Fibroblast of lung (primary cell): ENCODE data around the gene LRRC61. TPM values are rescaled to one million over a fixed set of nuclear protein-coding genes. Genes with fewer than 3 reads are reported as not detected.
"Not testable (repeated sequence)": the region's sequence is repeated elsewhere in the genome, so short reads cannot be mapped to it uniquely, and the experiment has no call there.

Experiments used
- DNase-seq, 2 donors: peaks; one replicate each; pipeline versions ENCODE4 v3.0.0 to v3.0.0-alpha.2; 2010; ENCODE audit warnings: low read depth in 2 of 2
- H2AFZ ChIP-seq: 2 replicates; pipeline ENCODE4 v1.5.1; 2012; ENCODE audit warnings: low read length, control low read depth, inconsistent platforms
- H3K27ac ChIP-seq: 2 replicates; pipeline ENCODE4 v1.5.1; 2011; ENCODE audit warnings: low read length, control low read depth; ENCODE audit not compliant: insufficient read depth
- H3K27me3 ChIP-seq: 2 replicates; pipeline ENCODE4 v1.5.1; 2011; ENCODE audit warnings: mild to moderate bottlenecking, low read length; ENCODE audit not compliant: control insufficient read depth, insufficient read depth
- H3K36me3 ChIP-seq: 2 replicates; pipeline ENCODE4 v1.5.1; 2011; ENCODE audit warnings: low read length; ENCODE audit not compliant: control insufficient read depth, insufficient read depth
- H3K4me1 ChIP-seq: 2 replicates; pipeline ENCODE4 v1.5.1; 2011; ENCODE audit warnings: low read length; ENCODE audit not compliant: control insufficient read depth, insufficient read depth; ENCODE audit errors: extremely low read depth
- H3K4me2 ChIP-seq: 2 replicates; pipeline ENCODE4 v1.5.1; 2011; ENCODE audit warnings: low read length, control low read depth; ENCODE audit not compliant: insufficient read depth; ENCODE audit errors: extremely low read depth
- H3K4me3 ChIP-seq, 4 experiments: fragments of 200-600 bp in 1 of 4; sonication (generic) in 1 of 4; replicated peaks in 1 of 4; 2 replicates each; pipeline ENCODE4 v1.5.1; 2011 to 2016; ENCODE audit warnings: low read length in 4 of 4, low read depth in 3 of 4, mild to moderate bottlenecking in 3 of 4, control low read depth in 2 of 4, inconsistent platforms in 1 of 4, mixed read lengths in 1 of 4; ENCODE audit not compliant: insufficient read depth in 1 of 4; ENCODE audit errors: control extremely low read depth in 1 of 4
- H3K79me2 ChIP-seq: 2 replicates; pipeline ENCODE4 v1.5.1; 2012; ENCODE audit warnings: mild to moderate bottlenecking, low read length, inconsistent platforms; ENCODE audit not compliant: control insufficient read depth, insufficient read depth
- H3K9ac ChIP-seq: 2 replicates; pipeline ENCODE4 v1.5.1; 2011; ENCODE audit warnings: mild to moderate bottlenecking, low read length, control low read depth; ENCODE audit not compliant: insufficient read depth
- H3K9me3 ChIP-seq: 2 replicates; pipeline ENCODE4 v1.5.1; 2012; ENCODE audit warnings: low read depth, low read length; ENCODE audit not compliant: control insufficient read depth, insufficient read depth
- H4K20me1 ChIP-seq: 2 replicates; pipeline ENCODE4 v1.5.1; 2011; ENCODE audit warnings: low read length; ENCODE audit not compliant: control insufficient read depth, insufficient read depth; ENCODE audit errors: extremely low read depth
- polyA plus RNA-seq, 2 donors: library from polyadenylated mRNA; depleted of rRNA in 1 of 2; stranded (reverse) in 1 of 2; unstranded in 1 of 2; fragments of >200 nt; gene quantifications; 2 replicates each; pipeline ENCODE4 v1.2.1, GENCODE V29; 2011 to 2012; ENCODE audit warnings: missing spikeins in 1 of 2
- total RNA-seq: library from RNA; depleted of rRNA; stranded (reverse); fragments of >200 nt; gene quantifications from 2 replicates; pipeline ENCODE4 v1.2.1, GENCODE V29; 2014

Gene LRRC61
- total and polyA plus RNA-seq, 2 donors (not counting 1 experiment from before 2014, with no cell fraction given) = 0.03 to 0.33 TPM

- H3K9me3 ChIP-seq, DNase-seq, H3K4me1 ChIP-seq, H3K4me2 ChIP-seq, H4K20me1 ChIP-seq, H3K36me3 ChIP-seq, H2AFZ ChIP-seq, H3K79me2 ChIP-seq, H3K27ac ChIP-seq, H3K4me3 ChIP-seq, H3K27me3 ChIP-seq, H3K9ac ChIP-seq: not testable (repeated sequence)
Measured at GRCh38 chr7:150295614-150296013, 27.5 kb upstream of the LRRC61 start.

- not testable (repeated sequence) for H3K4me3 ChIP-seq, H3K4me2 ChIP-seq, H2AFZ ChIP-seq, H4K20me1 ChIP-seq, DNase-seq, H3K27me3 ChIP-seq, H3K4me1 ChIP-seq, H3K9me3 ChIP-seq, H3K9ac ChIP-seq, H3K79me2 ChIP-seq, H3K27ac ChIP-seq, H3K36me3 ChIP-seq
Measured at GRCh38 chr7:150296802-150297201, 26.4 kb upstream of the LRRC61 start.

- H3K36me3 ChIP-seq, H4K20me1 ChIP-seq, H3K27ac ChIP-seq, H3K4me1 ChIP-seq, DNase-seq, H3K27me3 ChIP-seq, H2AFZ ChIP-seq, H3K79me2 ChIP-seq, H3K4me3 ChIP-seq, H3K9me3 ChIP-seq, H3K9ac ChIP-seq, H3K4me2 ChIP-seq: not testable (repeated sequence)
Measured at GRCh38 chr7:150297978-150298377, 25.2 kb upstream of the LRRC61 start.

DNA sequence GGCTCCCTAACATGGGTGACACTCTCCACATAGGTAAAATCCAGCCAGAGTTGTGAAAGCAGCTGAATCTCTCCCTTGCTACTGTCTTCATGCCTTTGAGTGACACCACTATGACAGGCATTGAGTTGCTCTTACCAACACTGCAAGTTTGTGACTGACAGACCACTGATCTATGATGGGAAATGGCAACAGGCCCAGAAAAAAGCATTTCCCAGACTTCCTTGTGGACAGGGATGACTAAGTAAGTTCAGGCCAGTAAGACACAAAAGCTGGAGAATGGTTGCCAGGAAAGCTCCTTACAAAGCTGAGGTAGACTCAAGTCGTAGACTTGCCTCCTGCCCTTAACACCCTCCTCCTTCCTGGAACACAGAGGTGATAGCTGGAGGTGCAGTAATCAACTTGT lies 20.2 kb upstream of the LRRC61 start:
- DNase-seq = peak in 1 of 2 donors; percentile 72

GRCh38 chr7:150304499-150305258 lies 18.5 kb upstream of the LRRC61 start:
- not testable (repeated sequence) for H3K4me1 ChIP-seq, H3K9ac ChIP-seq, H3K4me3 ChIP-seq, H4K20me1 ChIP-seq, H2AFZ ChIP-seq, H3K27me3 ChIP-seq, H3K4me2 ChIP-seq, H3K79me2 ChIP-seq, DNase-seq, H3K9me3 ChIP-seq, H3K27ac ChIP-seq, H3K36me3 ChIP-seq

More for the DNA sequence above, 20.2 kb upstream of the LRRC61 start:
- not testable (repeated sequence) for H3K4me2 ChIP-seq, H3K9me3 ChIP-seq, H3K27ac ChIP-seq, H3K4me1 ChIP-seq, H3K79me2 ChIP-seq, H3K9ac ChIP-seq, H2AFZ ChIP-seq, H3K27me3 ChIP-seq, H3K4me3 ChIP-seq, H4K20me1 ChIP-seq, H3K36me3 ChIP-seq

GRCh38 chr7:150305259-150305902 lies 17.8 kb upstream of the LRRC61 start:
- not testable (repeated sequence) for H3K36me3 ChIP-seq, H3K27me3 ChIP-seq, H3K4me2 ChIP-seq, H3K4me1 ChIP-seq, H4K20me1 ChIP-seq, H3K9ac ChIP-seq, H3K9me3 ChIP-seq, H3K79me2 ChIP-seq, H3K4me3 ChIP-seq, DNase-seq, H2AFZ ChIP-seq, H3K27ac ChIP-seq

DNA sequence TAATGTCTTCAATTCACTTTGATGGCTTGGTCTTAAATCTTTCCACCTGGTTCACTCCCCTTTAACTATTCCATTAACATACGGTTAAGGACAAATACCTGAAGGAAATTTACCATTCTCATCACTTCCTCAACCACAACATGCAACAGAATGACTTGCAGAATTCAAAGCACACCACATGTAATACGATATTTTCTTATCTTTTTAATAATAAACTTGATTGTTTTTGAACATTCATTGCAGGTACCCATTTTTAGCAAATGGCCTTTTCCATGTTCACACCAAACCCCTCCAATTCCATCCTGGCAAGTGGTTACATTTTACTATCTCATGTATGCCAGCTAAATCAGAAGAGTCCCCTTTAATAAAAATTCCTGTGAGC lies 17.3 kb upstream of the LRRC61 start:
- H3K9ac ChIP-seq, H3K27me3 ChIP-seq, H3K9me3 ChIP-seq, H3K36me3 ChIP-seq, H3K79me2 ChIP-seq, H3K4me3 ChIP-seq, DNase-seq, H2AFZ ChIP-seq, H3K4me2 ChIP-seq, H3K27ac ChIP-seq, H4K20me1 ChIP-seq, H3K4me1 ChIP-seq: not testable (repeated sequence)
